ENCODE results near the gene LRP2. TPM values are rescaled to one million over a fixed set of nuclear protein-coding genes. Genes with fewer than 3 reads are reported as not detected.

The LRP2 gene
- total RNA-seq, 4 donors from 2014 or later, result under 0.01 to 0.35 (median 0.06) TPM; not detected in 1

- Histone ChIP-seq H3K36me3 (no peaks in the 10 kb centered on the region), H3K4me3 (no peak overlapping the region), H3K9me3 (no peaks in the 10 kb centered on the region), H3K4me1 (no peaks in the 10 kb centered on the region), H3K27ac (no peak overlapping the region), H3K27me3 (no peaks in the 10 kb centered on the region)
- intact Hi-C loops (cut with DNase I; ENCODE audit: low total_unique reads), result no loop called here
- TF ChIP-seq CTCF (IDR thresholded peaks at IDR 0.05) (no peak), POLR2A (IDR thresholded peaks at IDR 0.05) (no peak)
- no peak for DNase-seq
Measured at GRCh38 chr2:169303579-169304305, 58.6 kb downstream of the LRP2 start.

- no peak for DNase-seq
- Histone ChIP-seq H3K9me3 (no peaks in the 10 kb centered on the region), H3K27ac (no peak overlapping the region), H3K4me3 (no peak overlapping the region), H3K36me3 (no peaks in the 10 kb centered on the region), H3K4me1 (no peaks in the 10 kb centered on the region), H3K27me3 (no peaks in the 10 kb centered on the region)
- intact Hi-C loops (cut with DNase I; ENCODE audit: low total_unique reads), result no loop called here
- no peak for TF ChIP-seq CTCF (IDR thresholded peaks at IDR 0.05)
- TF ChIP-seq POLR2A (IDR thresholded peaks at IDR 0.05), result no peak
Measured at GRCh38 chr2:169302364-169302763, 60.0 kb downstream of the LRP2 start.

GRCh38 chr2:169301596-169302335 lies 60.6 kb downstream of the LRP2 start:
- no peak for DNase-seq
- Histone ChIP-seq H3K27ac (no peak overlapping the region), H3K36me3 (no peaks in the 10 kb centered on the region), H3K27me3 (no peaks in the 10 kb centered on the region), H3K4me1 (no peaks in the 10 kb centered on the region), H3K9me3 (no peaks in the 10 kb centered on the region), H3K4me3 (no peak overlapping the region)
- TF ChIP-seq POLR2A (IDR thresholded peaks at IDR 0.05) (no peak), CTCF (IDR thresholded peaks at IDR 0.05) (no peak)
- intact Hi-C loops (cut with DNase I; ENCODE audit: low total_unique reads), result no loop called here

- Histone ChIP-seq H3K27ac (no peak overlapping the region), H3K27me3 (no peaks in the 10 kb centered on the region), H3K9me3 (no peaks in the 10 kb centered on the region), H3K4me1 (no peaks in the 10 kb centered on the region), H3K4me3 (no peak overlapping the region), H3K36me3 (no peaks in the 10 kb centered on the region)
- DNase-seq, result no peak
- intact Hi-C loops (cut with DNase I; ENCODE audit: low total_unique reads), result no loop called here
- TF ChIP-seq CTCF (IDR thresholded peaks at IDR 0.05), result no peak
- no peak for TF ChIP-seq POLR2A (IDR thresholded peaks at IDR 0.05)
Measured at GRCh38 chr2:169300636-169301530, 61.5 kb downstream of the LRP2 start.

Data from uterus (tissue), 4 donors.